MM.1S (cell line): ENCODE measurements around the gene NGEF.

Experiments used
- EZH2 ChIP-seq: fragments of 300-600 bp; sonication (generic); optimal IDR thresholded peaks from 2 replicates; pipeline ENCODE3; 2017; ENCODE audit warnings: low read depth, mild to moderate bottlenecking, antibody characterized with exemption, low read length, mixed read lengths
- TF ChIP-seq, protein P1 (sequence below): fragments of 300-600 bp; sonication (generic); IDR thresholded peaks from 2 replicates; pipeline ENCODE4 v1.5.1; 2016; ENCODE audit warnings: antibody characterized with exemption, low read length, mixed read lengths

DNA sequence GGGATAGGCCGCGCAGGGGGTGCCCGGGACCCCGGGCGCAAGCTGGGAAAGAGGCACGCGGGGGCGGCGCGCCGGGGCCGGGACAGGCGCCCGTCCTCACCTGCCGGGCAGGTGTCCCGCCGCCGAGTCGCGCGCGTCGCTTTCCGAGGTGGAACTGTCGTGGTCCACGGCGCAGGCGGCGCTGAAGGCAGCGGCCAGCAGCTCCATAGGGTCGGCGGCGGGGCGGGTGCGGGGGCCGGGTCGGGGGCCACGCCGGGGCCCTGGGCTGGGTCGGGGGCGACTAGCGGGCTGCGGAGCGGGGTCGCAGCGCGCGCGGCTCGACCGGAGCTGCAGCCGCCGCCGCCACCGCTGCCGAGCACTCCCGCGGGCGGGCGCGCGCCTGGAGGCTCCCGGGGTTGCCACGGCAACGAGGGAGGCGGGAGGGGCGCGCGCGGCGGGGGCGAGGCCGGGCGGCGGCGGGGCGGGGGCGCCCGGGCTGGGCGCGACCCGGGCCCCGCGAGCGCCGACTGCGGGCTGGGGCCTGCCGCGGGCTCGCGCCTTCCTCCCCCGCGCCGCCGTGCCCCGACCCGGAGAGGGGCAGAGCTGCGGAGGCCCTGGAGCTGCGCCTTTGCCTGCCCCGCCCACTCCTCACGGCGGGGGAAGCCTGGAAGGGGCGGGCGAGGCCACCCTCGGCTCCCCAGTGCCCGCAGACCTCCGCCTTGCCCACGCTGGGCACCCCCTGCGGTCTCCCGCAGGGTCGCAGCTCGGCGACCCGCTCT, 85.1 kb downstream of the NGEF start:
- TF ChIP-seq, protein P1, sequence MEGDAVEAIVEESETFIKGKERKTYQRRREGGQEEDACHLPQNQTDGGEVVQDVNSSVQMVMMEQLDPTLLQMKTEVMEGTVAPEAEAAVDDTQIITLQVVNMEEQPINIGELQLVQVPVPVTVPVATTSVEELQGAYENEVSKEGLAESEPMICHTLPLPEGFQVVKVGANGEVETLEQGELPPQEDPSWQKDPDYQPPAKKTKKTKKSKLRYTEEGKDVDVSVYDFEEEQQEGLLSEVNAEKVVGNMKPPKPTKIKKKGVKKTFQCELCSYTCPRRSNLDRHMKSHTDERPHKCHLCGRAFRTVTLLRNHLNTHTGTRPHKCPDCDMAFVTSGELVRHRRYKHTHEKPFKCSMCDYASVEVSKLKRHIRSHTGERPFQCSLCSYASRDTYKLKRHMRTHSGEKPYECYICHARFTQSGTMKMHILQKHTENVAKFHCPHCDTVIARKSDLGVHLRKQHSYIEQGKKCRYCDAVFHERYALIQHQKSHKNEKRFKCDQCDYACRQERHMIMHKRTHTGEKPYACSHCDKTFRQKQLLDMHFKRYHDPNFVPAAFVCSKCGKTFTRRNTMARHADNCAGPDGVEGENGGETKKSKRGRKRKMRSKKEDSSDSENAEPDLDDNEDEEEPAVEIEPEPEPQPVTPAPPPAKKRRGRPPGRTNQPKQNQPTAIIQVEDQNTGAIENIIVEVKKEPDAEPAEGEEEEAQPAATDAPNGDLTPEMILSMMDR, result no peak
- TF ChIP-seq EZH2, result no peak
